NB4 (cell line): ENCODE results near the gene BATF.

ENCODE experiments used
- CTCF ChIP-seq: IDR thresholded peaks from one replicate; pipeline ENCODE4 v1.5.1; 2012; ENCODE audit warnings: low read depth, low read length
- MYC ChIP-seq: IDR thresholded peaks from 2 replicates; pipeline ENCODE4 v1.6.1; 2011; ENCODE audit warnings: low read depth, low read length
- POLR2A ChIP-seq: IDR thresholded peaks from 2 replicates; pipeline ENCODE4 v1.6.1; 2011; ENCODE audit warnings: mild to moderate bottlenecking; ENCODE audit not compliant: insufficient read length; ENCODE audit errors: extremely low read depth

- TF ChIP-seq MYC: no peak
- no peak for TF ChIP-seq POLR2A
- TF ChIP-seq CTCF: no peak
Observed at GRCh38 chr14:75551021-75551420, 28.8 kb downstream of the BATF start.
